Endothelial cell of umbilical vein (primary cell): ENCODE data around the gene TICAM1. TPM values are rescaled to one million over a fixed set of nuclear protein-coding genes. Genes with fewer than 3 reads are reported as not detected.

Source experiments
- BruUV-seq: library from RNA; stranded (reverse); fragments of 400-500 nt; replicated peaks from 2 replicates; lab custom pipeline; 2021; lab: Mats Ljungman, UMichigan
- CTCF ChIA-PET: fragments of 300-600, 350-600 bp; sonication (Branson Sonifier 250); formaldehyde crosslinking; loops from one replicate; lab custom pipeline; 2021; ENCODE audit warnings: antibody characterized with exemption, inconsistent platforms; lab: Charles Lee
- POLR2A ChIA-PET: fragments of 300-600, 350-600 bp; sonication (Branson Sonifier 250); formaldehyde crosslinking; loops from one replicate; lab custom pipeline; 2021; ENCODE audit warnings: antibody characterized with exemption, inconsistent platforms; lab: Charles Lee
- DNase-seq: peaks from one replicate; pipeline ENCODE4 v3.0.0-alpha.2; 2011; ENCODE audit warnings: low read depth, low spot score
- FAIRE-seq: peaks from 2 replicates; lab custom pipeline; 2011; peaks lifted over from hg19 to GRCh38; lab: Jason Lieb, UNC
- H2AFZ ChIP-seq: 2 replicates; pipeline ENCODE4 v1.6.0; 2012; ENCODE audit warnings: low read depth, low read length, control low read depth, inconsistent platforms
- H3K27ac ChIP-seq: 2 replicates; pipeline ENCODE4 v1.5.1; 2011; ENCODE audit warnings: low read depth, mild to moderate bottlenecking, control low read depth, low read length, moderate library complexity; ENCODE audit not compliant: insufficient read depth
- H3K27me3 ChIP-seq, 2 experiments: 2 replicates each; pipeline versions ENCODE4 v1.6.0 to v1.6.1; 2011; ENCODE audit warnings: low read length in 2 of 2, mixed read lengths in 1 of 2; ENCODE audit not compliant: control insufficient read depth in 2 of 2, insufficient read depth in 2 of 2
- H3K36me3 ChIP-seq, 2 experiments: 2 replicates in 1 of 2; 3 replicates in 1 of 2; pipeline ENCODE4 v1.5.1; 2011; ENCODE audit warnings: low read length in 2 of 2, mild to moderate bottlenecking in 1 of 2, moderate library complexity in 1 of 2; ENCODE audit not compliant: control insufficient read depth in 2 of 2, insufficient read depth in 2 of 2; ENCODE audit errors: extremely low read depth in 1 of 2
- H3K4me1 ChIP-seq: 3 replicates; pipeline ENCODE4 v1.5.1; 2011; ENCODE audit warnings: mild to moderate bottlenecking, low read length; ENCODE audit not compliant: control insufficient read depth, insufficient read depth; ENCODE audit errors: extremely low read depth
- H3K4me2 ChIP-seq: 2 replicates; pipeline ENCODE4 v1.6.1; 2011; ENCODE audit warnings: low read length, control low read depth, mixed read lengths; ENCODE audit not compliant: insufficient read depth
- H3K4me3 ChIP-seq, 3 experiments: fragments of 200-600 bp in 1 of 3; sonication (generic), shearing (Covaris generic) in 1 of 3; replicated peaks in 1 of 3; 2 replicates each; pipeline ENCODE4 v1.5.1; 2011 to 2016; ENCODE audit warnings: control low read depth in 3 of 3, low read length in 3 of 3, mild to moderate bottlenecking in 2 of 3, inconsistent platforms in 1 of 3, low read depth in 1 of 3, moderate library complexity in 1 of 3; ENCODE audit not compliant: insufficient read depth in 1 of 3
- H3K79me2 ChIP-seq: 2 replicates; pipeline ENCODE4 v1.6.0; 2012; ENCODE audit warnings: low read length, inconsistent platforms; ENCODE audit not compliant: control insufficient read depth, insufficient read depth
- H3K9ac ChIP-seq: replicated peaks from 2 replicates; pipeline ENCODE3; 2011; ENCODE audit warnings: low read length, control low read depth; ENCODE audit not compliant: insufficient read depth; ENCODE audit errors: extremely low read depth
- H3K9me1 ChIP-seq: replicated peaks from 3 replicates; pipeline ENCODE4 v1.6.0; 2011; ENCODE audit warnings: mild to moderate bottlenecking, low read length; ENCODE audit not compliant: control insufficient read depth, insufficient read depth; ENCODE audit errors: extremely low read depth
- H3K9me3 ChIP-seq: replicated peaks from 2 replicates; pipeline ENCODE4 v1.5.1; 2012; ENCODE audit warnings: low read length, inconsistent platforms; ENCODE audit not compliant: control insufficient read depth, insufficient read depth
- H4K20me1 ChIP-seq: replicated peaks from 2 replicates; pipeline ENCODE3; 2011; ENCODE audit warnings: mild to moderate bottlenecking, low read length; ENCODE audit not compliant: control insufficient read depth, insufficient read depth; ENCODE audit errors: extremely low read depth
- CTCF ChIP-seq, 2 donors: IDR thresholded peaks; 1 replicate in 1 of 2; 2 replicates in 1 of 2; pipeline ENCODE4 v1.5.1; 2011; ENCODE audit warnings: low read length in 2 of 2, mild to moderate bottlenecking in 2 of 2, moderate library complexity in 2 of 2, control low read depth in 1 of 2, inconsistent platforms in 1 of 2, low read depth in 1 of 2; ENCODE audit not compliant: insufficient read depth in 1 of 2; ENCODE audit errors: extremely low read depth in 1 of 2
- EZH2 ChIP-seq: IDR thresholded peaks from 2 replicates; pipeline ENCODE4 v1.6.1; 2012; ENCODE audit warnings: borderline replicate concordance, low read depth, mild to moderate bottlenecking, moderate library complexity, low read length, inconsistent platforms; ENCODE audit not compliant: severe bottlenecking
- FOS ChIP-seq: IDR thresholded peaks from 2 replicates; pipeline ENCODE4 v1.6.1; 2011; ENCODE audit warnings: mild to moderate bottlenecking, low read length, moderate library complexity, borderline replicate concordance; ENCODE audit not compliant: insufficient read depth
- GATA2 ChIP-seq: IDR thresholded peaks from 2 replicates; pipeline ENCODE4 v1.7.0; 2011; ENCODE audit warnings: low read depth, mild to moderate bottlenecking, moderate library complexity, mixed read lengths, low read length; ENCODE audit not compliant: insufficient read length, insufficient read depth
- JUN ChIP-seq: IDR thresholded peaks from 2 replicates; pipeline ENCODE4 v1.6.1; 2011; ENCODE audit warnings: borderline replicate concordance, low read depth; ENCODE audit not compliant: insufficient read length, insufficient read depth
- MAX ChIP-seq: IDR thresholded peaks from 2 replicates; pipeline ENCODE4 v1.6.1; 2011; ENCODE audit not compliant: insufficient read depth, insufficient read length
- MYC ChIP-seq: IDR thresholded peaks from one replicate; pipeline ENCODE4 v1.6.1; 2011; ENCODE audit warnings: mild to moderate bottlenecking, low read depth, low read length
- POLR2A ChIP-seq: IDR thresholded peaks from 2 replicates; pipeline ENCODE4 v1.6.1; 2012; ENCODE audit warnings: low read depth, mild to moderate bottlenecking, control low read depth, low read length
- POLR2AphosphoS5 ChIP-seq: IDR thresholded peaks from 2 replicates; pipeline ENCODE4 v1.6.1; 2012; ENCODE audit warnings: low read depth, mild to moderate bottlenecking, control low read depth, low read length, moderate library complexity; ENCODE audit not compliant: insufficient read depth
- dilution Hi-C: fragments of 300-500 bp; cut with MboI; formaldehyde crosslinking; loops from one replicate; pipeline ENCODE4 v1.15.0; 2019; ENCODE audit warnings: low sequenced_read_pairs; ENCODE audit not compliant: extremely low pct_ligation_motif_present
- intact Hi-C: fragments of 100-400 bp; cut with micrococcal nuclease; formaldehyde crosslinking; loops from one replicate; pipeline ENCODE4 v1.10.0; 2022
- polyA plus RNA-seq, 4 experiments: library from polyadenylated mRNA; depleted of rRNA in 3 of 4; stranded (reverse) in 3 of 4; unstranded in 1 of 4; fragments of >200 nt; gene quantifications; 2 replicates each; pipeline versions ENCODE4 v1.2.1 to v1.2.3, GENCODE V29; 2011 to 2012; ENCODE audit warnings: missing spikeins in 1 of 4
- total RNA-seq: library from RNA; stranded (reverse); gene quantifications from 2 replicates; pipeline ENCODE4 v1.2.3, GENCODE V29; 2021

Gene TICAM1
- total and polyA plus RNA-seq, 2 donors (not counting 3 experiments of a cell fraction or from before 2014, with no cell fraction given): 4.8 to 17.6 TPM

- Histone ChIP-seq H3K4me2 (no peak overlapping the region), H3K4me1 (no peaks in the 10 kb centered on the region), H3K9me1 (no peaks in the 10 kb centered on the region), H3K4me3 (no peak overlapping the region), H4K20me1 (no peaks in the 10 kb centered on the region), H3K9me3 (no peaks in the 10 kb centered on the region), H2AFZ (no peak overlapping the region), H3K9ac (no peak overlapping the region), H3K36me3 (no peaks in the 10 kb centered on the region), H3K27ac (no peak overlapping the region), H3K79me2 (no peaks in the 10 kb centered on the region), H3K27me3 (no peaks in the 10 kb centered on the region)
- dilution Hi-C loops: no loop called here
- no peak for FAIRE-seq
- TF ChIP-seq POLR2A (no peak), FOS (no peak), MAX (no peak), MYC (no peak), POLR2AphosphoS5 (no peak), EZH2 (no peak), GATA2 (no peak), JUN (no peak), CTCF (IDR thresholded peaks at IDR 0.05; ENCODE audit: extremely low read depth in 1 of 2, insufficient read depth in 1 of 2, low read depth in 1 of 2, low read length in 2 of 2) (no peak)
- ChIA-PET CTCF (interaction anchor here (1.0 to 11.1 kb wide), 9 partner anchors 28 to 159 kb away, joined by 3 to 176 read pairs (median 6); partner anchors contain the start of gene UHRF1), POLR2A (no interaction called here)
- DNase-seq: no peak
- intact Hi-C loops: no loop called here
- no TSS peak for BruUV-seq
Measured at GRCh38 chr19:4873930-4874329, 42.4 kb upstream of the TICAM1 start.
